AG10803 (cell line): ENCODE results near the gene ZNF316.

ENCODE experiments used
- DNase-seq: peaks from one replicate; pipeline ENCODE4 v3.0.0; 2010; ENCODE audit warnings: low read depth
- H3K4me3 ChIP-seq: 2 replicates; pipeline ENCODE4 v1.5.1; 2011; ENCODE audit warnings: mild to moderate bottlenecking, low read length, control low read depth
- TF ChIP-seq, protein P1 (sequence below): conservative IDR thresholded peaks from 2 replicates; pipeline ENCODE4 v1.5.1; 2011; ENCODE audit warnings: mild to moderate bottlenecking, low read length, control low read depth, inconsistent platforms

The ZNF316 gene

DNA sequence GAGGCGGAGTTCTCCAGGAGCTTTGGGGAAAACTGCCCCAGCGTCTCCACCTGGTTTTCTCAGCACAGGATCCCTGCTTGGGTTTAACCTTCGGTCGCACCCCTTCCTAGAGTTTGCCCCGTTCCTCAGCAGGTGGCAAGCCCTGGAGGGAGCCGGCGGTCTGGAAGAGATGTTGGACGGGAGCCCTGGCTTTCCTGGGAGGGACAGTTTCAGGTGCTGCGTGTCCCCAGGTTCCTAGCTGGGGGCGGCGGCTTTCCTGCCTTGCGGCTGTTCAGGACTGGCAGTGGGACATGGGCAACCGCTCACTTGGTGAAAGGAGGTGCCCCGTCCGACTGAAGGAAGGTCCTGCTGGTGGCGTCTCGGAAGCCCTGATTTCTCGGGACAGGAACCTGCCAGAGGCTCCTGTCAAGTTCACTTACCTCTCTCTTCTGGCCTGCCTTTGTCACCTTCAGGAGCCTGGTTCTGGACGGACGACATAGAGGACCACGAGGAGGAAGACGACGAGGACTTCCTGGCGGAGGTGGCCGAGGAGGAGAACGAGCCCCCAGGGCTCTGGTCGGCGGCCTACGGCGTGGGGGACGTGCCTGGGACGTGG, 14.8 kb downstream of the ZNF316 start:
- H3K4me3 ChIP-seq, result no peak overlapping the region
- TF ChIP-seq, protein P1, sequence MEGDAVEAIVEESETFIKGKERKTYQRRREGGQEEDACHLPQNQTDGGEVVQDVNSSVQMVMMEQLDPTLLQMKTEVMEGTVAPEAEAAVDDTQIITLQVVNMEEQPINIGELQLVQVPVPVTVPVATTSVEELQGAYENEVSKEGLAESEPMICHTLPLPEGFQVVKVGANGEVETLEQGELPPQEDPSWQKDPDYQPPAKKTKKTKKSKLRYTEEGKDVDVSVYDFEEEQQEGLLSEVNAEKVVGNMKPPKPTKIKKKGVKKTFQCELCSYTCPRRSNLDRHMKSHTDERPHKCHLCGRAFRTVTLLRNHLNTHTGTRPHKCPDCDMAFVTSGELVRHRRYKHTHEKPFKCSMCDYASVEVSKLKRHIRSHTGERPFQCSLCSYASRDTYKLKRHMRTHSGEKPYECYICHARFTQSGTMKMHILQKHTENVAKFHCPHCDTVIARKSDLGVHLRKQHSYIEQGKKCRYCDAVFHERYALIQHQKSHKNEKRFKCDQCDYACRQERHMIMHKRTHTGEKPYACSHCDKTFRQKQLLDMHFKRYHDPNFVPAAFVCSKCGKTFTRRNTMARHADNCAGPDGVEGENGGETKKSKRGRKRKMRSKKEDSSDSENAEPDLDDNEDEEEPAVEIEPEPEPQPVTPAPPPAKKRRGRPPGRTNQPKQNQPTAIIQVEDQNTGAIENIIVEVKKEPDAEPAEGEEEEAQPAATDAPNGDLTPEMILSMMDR, result no peak
- DNase-seq, result no peak

DNA sequence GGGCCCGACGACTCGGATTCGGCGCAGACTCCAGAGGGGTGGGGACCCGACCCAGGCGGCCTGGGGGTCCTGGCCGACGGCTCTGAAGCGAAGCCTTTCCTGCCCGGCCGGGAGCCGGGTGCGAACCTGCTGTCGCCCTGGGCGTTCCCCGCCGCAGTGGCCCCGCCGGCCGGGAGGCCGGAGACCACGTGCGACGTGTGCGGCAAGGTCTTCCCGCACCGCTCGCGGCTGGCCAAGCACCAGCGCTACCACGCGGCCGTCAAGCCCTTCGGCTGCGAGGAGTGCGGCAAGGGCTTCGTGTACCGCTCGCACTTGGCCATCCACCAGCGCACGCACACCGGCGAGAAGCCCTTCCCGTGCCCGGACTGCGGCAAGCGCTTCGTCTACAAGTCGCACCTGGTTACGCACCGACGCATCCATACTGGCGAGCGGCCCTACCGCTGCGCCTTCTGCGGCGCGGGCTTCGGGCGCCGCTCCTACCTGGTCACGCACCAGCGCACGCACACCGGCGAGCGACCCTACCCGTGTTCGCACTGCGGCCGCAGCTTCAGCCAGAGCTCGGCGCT, 15.4 kb downstream of the ZNF316 start:
- DNase-seq, result no peak
- no peak overlapping the region for H3K4me3 ChIP-seq
- TF ChIP-seq, protein P1, result no peak

DNA sequence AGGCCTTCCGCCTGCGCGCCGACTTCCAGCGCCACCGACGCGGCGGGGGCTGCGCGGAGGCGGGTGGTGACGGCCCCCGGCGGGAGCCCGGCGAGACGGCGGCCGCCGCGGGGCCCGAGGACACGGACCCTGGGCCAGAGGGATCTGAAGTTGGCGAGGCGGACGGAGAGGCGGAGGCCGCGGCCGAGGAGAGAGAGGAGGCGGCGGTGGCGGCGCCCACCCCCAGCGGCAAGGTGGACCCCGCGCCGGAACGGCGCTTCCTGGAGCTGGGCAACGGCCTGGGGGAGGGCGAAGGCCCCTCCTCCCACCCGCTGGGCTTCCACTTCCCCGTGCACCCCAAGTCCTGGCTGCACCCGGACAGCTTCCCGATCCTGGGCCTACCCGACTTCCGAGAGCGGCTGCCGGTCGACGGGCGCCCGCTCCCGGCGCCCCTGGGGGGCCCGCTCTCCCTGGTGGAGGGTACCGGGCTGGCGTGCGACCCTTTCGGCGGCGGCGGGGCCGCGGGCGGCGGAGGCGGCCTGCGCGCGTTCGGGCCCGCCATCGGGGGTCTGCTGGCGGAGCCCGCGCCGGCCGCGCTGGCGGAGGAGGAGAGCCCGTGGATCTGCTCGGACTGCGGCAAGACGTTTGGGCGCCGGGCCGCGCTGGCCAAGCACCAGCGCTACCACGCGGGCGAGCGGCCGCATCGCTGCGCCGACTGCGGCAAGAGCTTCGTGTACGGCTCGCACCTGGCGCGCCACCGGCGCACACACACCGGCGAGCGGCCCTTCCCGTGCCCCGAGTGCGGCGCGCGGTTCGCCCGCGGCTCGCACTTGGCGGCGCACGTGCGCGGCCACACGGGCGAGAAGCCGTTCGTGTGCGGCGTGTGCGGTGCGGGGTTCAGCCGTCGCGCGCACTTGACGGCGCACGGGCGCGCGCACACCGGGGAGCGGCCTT, 16.2 kb downstream of the ZNF316 start:
- TF ChIP-seq, protein P1, result no peak
- H3K4me3 ChIP-seq, result no peak overlapping the region
- no peak for DNase-seq

- TF ChIP-seq, protein P1, result no peak
- no peak for DNase-seq
- no peak overlapping the region for H3K4me3 ChIP-seq
Measured at GRCh38 chr7:6654113-6654841, 17.2 kb downstream of the ZNF316 start.

DNA sequence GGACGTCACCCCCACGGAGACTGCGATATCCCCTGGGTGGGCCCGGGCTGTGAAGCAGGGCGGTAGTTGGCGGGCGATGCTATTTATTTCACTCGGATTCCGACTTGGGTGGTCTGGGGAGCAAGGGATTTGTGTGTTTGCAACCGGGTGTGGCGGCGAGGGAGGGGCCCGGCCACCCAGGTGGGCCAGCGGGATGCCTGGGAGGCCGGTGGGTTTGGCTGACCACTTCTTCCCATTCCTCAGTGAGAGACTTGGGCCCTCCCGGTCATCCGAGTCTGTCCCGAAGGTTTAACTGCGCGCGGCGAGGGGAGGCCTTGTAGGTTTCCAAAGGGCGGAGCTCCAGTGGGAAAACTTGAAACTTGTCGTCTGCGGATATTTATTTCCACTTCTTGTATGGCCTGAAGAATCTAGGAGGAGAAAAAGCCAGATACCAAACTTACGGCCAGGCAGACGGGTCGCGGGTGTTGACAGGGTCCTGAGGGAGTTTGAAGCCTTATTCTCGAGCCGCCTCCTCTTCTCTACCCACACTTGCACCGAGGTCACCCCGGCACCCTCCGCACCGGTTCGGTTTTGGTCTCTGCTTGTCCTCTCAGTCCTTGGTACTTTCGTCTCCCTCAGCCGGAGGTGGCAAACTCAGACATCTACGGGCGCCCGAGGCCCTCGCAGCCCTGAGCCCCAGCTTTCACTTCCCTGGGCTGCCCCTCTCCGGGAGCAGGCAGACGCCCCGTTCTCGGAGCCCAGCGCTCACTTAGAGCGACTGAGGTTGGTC, 17.9 kb downstream of the ZNF316 start:
- no peak for DNase-seq
- TF ChIP-seq, protein P1, result no peak
- no peak overlapping the region for H3K4me3 ChIP-seq

DNA sequence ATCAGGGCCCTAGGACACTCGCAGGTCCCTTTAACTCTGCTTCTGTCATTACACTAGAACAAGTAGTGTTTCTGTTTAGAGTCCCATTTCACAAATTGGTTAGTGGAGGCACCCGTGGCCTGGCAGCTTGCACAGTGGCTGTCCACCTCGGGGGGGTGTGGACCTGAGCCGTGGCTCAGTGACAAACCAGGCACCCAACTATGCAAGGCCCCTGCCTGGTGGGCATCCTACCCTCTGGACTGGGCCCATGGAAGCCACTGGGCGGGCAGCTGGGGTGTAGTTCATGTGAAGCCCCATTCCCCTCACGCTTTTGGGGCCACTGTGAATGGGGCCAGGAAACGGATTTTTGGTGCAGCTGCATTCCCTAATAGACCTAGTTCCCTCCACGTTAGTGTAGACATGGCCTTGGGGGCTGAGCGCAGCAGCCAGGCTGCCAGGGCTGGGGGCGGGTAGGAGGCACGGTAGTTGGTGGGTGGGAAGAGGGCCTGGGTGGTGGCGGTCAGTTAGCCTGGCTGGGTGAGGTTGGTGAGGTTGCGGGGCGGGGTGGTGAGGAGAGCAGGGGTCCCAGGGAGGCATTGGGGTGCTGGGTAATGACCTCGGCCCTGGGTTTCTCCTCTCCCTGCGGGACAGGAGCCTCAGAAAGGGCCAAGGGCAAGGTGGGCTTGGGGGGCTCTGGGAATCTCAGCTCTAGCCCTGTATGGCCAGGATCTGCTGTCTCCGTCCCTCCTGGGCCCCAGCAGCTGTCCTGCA, 18.7 kb downstream of the ZNF316 start:
- TF ChIP-seq, protein P1, result no peak
- DNase-seq, result no peak
- no peak overlapping the region for H3K4me3 ChIP-seq
